Nephron progenitor cell (in vitro differentiated cells): Measurements from ENCODE around the gene TMEM250.
A peak's percentile ranks its signal among the peaks of the same experiment; 100 is the strongest.
"Not testable (repeated sequence)": the region's sequence is repeated elsewhere in the genome, so short reads cannot be mapped to it uniquely, and the experiment has no call there.

Source experiments
- DNase-seq: peaks from one replicate; pipeline ENCODE4 v3.0.0; 2021
- H3K27ac Mint-ChIP-seq: 2 replicates; pipeline ENCODE4 v1.8.0; 2021; ENCODE audit warnings: mild to moderate bottlenecking, moderate library complexity, mixed read lengths
- H3K27me3 Mint-ChIP-seq: 2 replicates; pipeline ENCODE4 v1.8.0; 2021; ENCODE audit warnings: mild to moderate bottlenecking, low read depth, mixed read lengths; ENCODE audit not compliant: poor library complexity
- H3K36me3 Mint-ChIP-seq: 2 replicates; pipeline ENCODE4 v1.8.0; 2021; ENCODE audit warnings: low read depth, mixed read lengths
- H3K4me1 Mint-ChIP-seq: 2 replicates; pipeline ENCODE4 v1.8.0; 2021; ENCODE audit warnings: mixed read lengths
- H3K4me3 Mint-ChIP-seq: 2 replicates; pipeline ENCODE4 v1.8.0; 2021; ENCODE audit warnings: mild to moderate bottlenecking, moderate library complexity, mixed read lengths
- H3K9me3 Mint-ChIP-seq: 2 replicates; pipeline ENCODE4 v1.8.0; 2021; ENCODE audit warnings: mild to moderate bottlenecking, moderate library complexity, mixed read lengths
- TF ChIP-seq, protein P1 (sequence below): fragments of 200-600 bp; sonication (generic); IDR thresholded peaks from 2 replicates; pipeline ENCODE4 v1.5.0; 2021; ENCODE audit warnings: antibody characterized with exemption

TMEM250 gene

DNA sequence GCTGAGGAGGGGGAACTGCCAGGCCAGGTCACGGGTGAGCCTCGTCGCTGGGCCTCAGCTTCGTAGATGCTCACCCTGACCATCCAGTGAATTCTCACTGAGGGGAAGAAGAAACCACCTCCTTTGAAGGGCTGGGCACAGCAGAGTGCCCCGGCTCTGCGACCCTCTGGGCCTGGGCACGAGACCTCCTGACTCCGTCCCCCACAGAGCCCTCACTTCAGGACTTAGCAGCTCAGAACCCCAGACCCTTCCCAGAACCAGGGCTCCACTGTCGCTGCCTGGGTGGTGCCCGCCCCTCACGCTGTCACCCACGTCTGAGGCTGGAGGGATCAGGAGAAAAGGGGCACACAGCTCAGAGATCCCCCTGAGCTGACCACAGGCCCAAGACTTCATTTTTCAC lies 34.3 kb upstream of the TMEM250 start:
- no peaks in the 10 kb centered on the region for H3K9me3 Mint-ChIP-seq
- peaks cover 38% of the 10 kb centered on the region for H3K27me3 Mint-ChIP-seq
- H3K27ac Mint-ChIP-seq: no peak overlapping the region
- no peaks in the 10 kb centered on the region for H3K36me3 Mint-ChIP-seq
- no peak for DNase-seq
- TF ChIP-seq, protein P1, sequence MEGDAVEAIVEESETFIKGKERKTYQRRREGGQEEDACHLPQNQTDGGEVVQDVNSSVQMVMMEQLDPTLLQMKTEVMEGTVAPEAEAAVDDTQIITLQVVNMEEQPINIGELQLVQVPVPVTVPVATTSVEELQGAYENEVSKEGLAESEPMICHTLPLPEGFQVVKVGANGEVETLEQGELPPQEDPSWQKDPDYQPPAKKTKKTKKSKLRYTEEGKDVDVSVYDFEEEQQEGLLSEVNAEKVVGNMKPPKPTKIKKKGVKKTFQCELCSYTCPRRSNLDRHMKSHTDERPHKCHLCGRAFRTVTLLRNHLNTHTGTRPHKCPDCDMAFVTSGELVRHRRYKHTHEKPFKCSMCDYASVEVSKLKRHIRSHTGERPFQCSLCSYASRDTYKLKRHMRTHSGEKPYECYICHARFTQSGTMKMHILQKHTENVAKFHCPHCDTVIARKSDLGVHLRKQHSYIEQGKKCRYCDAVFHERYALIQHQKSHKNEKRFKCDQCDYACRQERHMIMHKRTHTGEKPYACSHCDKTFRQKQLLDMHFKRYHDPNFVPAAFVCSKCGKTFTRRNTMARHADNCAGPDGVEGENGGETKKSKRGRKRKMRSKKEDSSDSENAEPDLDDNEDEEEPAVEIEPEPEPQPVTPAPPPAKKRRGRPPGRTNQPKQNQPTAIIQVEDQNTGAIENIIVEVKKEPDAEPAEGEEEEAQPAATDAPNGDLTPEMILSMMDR: no peak
- H3K4me3 Mint-ChIP-seq: no peak overlapping the region
- H3K4me1 Mint-ChIP-seq: peaks cover 48% of the 10 kb centered on the region

DNA sequence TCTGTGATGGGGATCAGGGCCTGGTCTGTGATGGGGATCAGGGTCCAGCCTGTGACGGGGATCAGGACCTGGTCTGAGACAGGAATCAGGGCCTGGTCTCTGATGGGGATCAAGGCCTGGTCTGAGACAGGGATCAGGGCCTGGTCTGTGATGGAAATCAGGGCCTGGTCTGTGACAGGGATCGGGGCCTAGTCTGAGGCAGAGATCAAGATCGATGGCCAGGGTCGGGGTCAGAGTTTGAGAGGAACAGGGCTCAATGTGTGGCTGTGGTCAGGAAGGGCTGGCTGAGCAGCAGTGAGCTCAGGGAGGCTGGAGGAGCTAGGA lies 33.8 kb upstream of the TMEM250 start:
- TF ChIP-seq, protein P1: no peak
- no peak for DNase-seq
- Mint-ChIP-seq H3K4me1 (peaks cover 45% of the 10 kb centered on the region), H3K27me3 (peaks cover 34% of the 10 kb centered on the region), H3K4me3 (peak overlapping the region; percentile 7), H3K27ac (no peak overlapping the region), H3K36me3 (no peaks in the 10 kb centered on the region), H3K9me3 (no peaks in the 10 kb centered on the region)

DNA sequence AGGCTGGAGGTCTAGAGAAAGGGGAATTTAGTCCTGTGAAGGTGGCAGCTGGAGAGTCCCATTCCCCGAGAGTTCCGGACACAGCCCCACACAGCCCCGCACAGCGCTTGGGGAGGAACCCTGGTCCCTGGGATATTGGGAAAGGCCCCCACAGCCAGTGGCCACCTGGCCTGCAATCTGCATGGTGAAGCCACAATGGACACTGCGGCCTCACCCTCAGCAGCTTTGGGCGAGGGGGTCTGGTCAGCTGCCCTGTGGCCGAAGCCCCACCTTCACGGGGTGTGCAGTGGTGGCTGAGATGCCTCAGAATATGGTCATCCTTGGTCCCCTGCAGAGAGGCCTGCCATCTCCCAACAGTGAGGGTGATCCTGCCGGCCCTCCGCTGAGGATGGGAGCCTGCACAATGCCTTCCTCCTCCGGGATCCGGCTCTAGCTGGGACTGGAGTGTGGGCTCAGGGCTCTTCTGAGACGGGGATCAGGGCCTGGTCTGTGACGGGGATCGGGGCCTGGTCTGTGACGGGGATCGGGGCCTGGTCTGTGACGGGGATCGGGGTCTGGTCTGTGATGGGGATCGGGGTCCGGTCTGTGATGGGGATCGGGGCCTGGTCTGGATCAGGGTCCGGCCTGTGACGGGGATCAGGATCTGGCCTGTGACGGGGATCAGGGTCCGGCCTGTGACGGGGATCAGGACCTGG lies 33.3 kb upstream of the TMEM250 start:
- no peaks in the 10 kb centered on the region for H3K9me3 Mint-ChIP-seq
- H3K4me1 Mint-ChIP-seq: peaks cover 40% of the 10 kb centered on the region
- no peak overlapping the region for H3K27ac Mint-ChIP-seq
- no peaks in the 10 kb centered on the region for H3K36me3 Mint-ChIP-seq
- TF ChIP-seq, protein P1: no peak
- peak overlapping the region; percentile 7 for H3K4me3 Mint-ChIP-seq
- peaks cover 30% of the 10 kb centered on the region for H3K27me3 Mint-ChIP-seq
- DNase-seq: no peak

DNA sequence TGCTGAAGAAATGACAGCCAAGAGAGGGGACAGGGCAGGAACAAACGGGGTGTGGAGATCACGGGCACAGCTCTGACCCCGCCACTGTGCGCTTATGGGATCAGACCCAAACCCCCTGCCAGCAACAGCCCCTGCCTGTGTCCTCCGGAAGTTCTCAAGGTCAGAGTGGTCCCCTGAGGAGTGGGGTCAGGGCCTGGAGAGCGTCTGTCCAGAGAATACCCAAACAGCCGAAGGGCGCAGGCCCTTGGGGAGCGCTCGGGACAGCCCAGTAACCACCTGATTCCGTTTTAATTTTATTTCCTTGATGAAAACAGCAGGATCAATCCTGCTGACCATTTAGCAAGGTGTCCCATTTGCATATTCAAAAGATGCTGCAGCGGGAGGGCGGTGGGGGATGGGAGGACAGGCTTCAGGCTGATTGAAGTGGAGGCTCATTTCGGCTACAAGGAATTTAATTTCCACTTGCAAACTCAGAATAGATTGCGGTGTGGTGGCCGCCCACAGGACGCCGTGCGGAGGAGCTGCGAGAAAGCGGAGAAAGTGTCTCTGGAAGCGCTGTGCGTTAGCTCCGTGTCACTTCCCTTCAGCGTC lies 32.6 kb upstream of the TMEM250 start:
- H3K27ac Mint-ChIP-seq: no peak overlapping the region
- TF ChIP-seq, protein P1: no peak
- H3K27me3 Mint-ChIP-seq: peaks cover 30% of the 10 kb centered on the region
- no peaks in the 10 kb centered on the region for H3K36me3 Mint-ChIP-seq
- peaks cover 33% of the 10 kb centered on the region for H3K4me1 Mint-ChIP-seq
- no peak overlapping the region for H3K4me3 Mint-ChIP-seq
- DNase-seq: no peak
- H3K9me3 Mint-ChIP-seq: no peaks in the 10 kb centered on the region

DNA sequence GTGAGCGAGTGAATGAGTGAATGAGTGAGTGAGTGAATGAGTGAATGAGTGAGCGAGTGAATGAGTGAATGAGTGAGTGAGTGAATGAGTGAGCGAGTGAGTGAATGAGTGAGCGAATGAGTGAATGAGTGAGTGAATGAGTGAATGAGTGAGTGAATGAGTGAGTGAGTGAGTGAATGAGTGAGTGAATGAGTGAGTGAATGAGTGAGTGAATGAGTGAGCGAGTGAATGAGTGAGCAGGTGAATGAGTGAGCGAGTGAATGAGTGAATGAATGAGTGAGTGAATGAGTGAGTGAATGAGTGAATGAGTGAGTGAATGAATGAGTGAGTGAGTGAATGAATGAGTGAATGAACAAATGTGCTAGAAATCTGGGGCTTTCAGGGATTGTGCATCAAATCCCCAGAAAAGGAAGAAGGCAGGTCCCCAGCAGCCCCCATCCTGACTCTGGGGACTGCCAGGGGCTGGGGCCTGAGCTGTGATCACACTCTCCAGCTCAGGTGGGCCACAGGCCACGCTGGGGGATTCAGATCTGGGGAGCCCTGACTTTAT lies 32.1 kb upstream of the TMEM250 start:
- not testable (repeated sequence) for H3K4me3 Mint-ChIP-seq, H3K27ac Mint-ChIP-seq, DNase-seq, H3K9me3 Mint-ChIP-seq, H3K36me3 Mint-ChIP-seq
- Mint-ChIP-seq H3K27me3 (peaks cover 34% of the 10 kb centered on the region), H3K4me1 (peaks cover 29% of the 10 kb centered on the region)

DNA sequence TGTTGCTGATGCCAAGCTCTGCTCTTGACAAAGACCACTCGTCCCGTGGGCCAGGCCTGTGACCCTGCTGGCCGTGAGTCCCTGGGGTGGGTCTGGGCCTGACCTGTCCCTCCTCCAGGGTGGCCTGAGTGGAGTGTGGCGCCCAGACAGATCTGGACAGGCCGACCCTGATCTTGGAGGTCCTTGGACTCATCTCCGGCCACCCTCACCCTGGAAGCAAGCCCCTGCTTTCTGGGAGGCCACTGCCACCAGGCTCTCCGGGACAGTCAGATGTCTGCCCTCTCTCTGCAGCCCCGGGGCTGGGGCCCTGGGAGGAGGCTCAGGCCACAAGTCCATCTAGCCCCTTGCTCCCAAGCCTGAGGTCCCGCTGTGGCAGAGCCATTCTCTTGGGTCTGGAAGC lies 31.2 kb upstream of the TMEM250 start:
- TF ChIP-seq, protein P1: no peak
- peaks cover 20% of the 10 kb centered on the region for H3K4me1 Mint-ChIP-seq
- peaks cover 33% of the 10 kb centered on the region for H3K27me3 Mint-ChIP-seq
- H3K4me3 Mint-ChIP-seq: no peak overlapping the region
- H3K27ac Mint-ChIP-seq: no peak overlapping the region
- H3K36me3 Mint-ChIP-seq: no peaks in the 10 kb centered on the region
- H3K9me3 Mint-ChIP-seq: no peaks in the 10 kb centered on the region
- no peak for DNase-seq
